GM23338 (cell line): ENCODE measurements around the gene GJB3.

Source experiments
- CREB1 ChIP-seq: fragments of 250-450 bp; sonication (Bioruptor Pico); IDR thresholded peaks from 2 replicates; pipeline ENCODE4 v1.5.0; 2020; ENCODE audit warnings: low read depth, mild to moderate bottlenecking, moderate library complexity
- CTCF ChIP-seq, 2 experiments: fragments of 200-600 bp in 1 of 2; sonication (generic) in 1 of 2; conservative IDR thresholded peaks; 2 replicates each; pipeline versions ENCODE4 v1.5.1 to v1.6.1; 2016 to 2017; ENCODE audit warnings: antibody characterized with exemption in 2 of 2, low read depth in 2 of 2, mild to moderate bottlenecking in 2 of 2, moderate library complexity in 1 of 2
- EZH2 ChIP-seq: fragments of 200-600 bp; sonication (generic); IDR thresholded peaks from one replicate; pipeline ENCODE4 v1.8.0; 2017; ENCODE audit warnings: antibody characterized with exemption, mild to moderate bottlenecking, low read depth; ENCODE audit not compliant: unreplicated experiment
- EZH2phosphoT487 ChIP-seq: fragments of 200-600 bp; sonication (generic); IDR thresholded peaks from one replicate; pipeline ENCODE4 v1.8.1; 2018; ENCODE audit warnings: antibody characterized with exemption; ENCODE audit not compliant: unreplicated experiment
- JUNB ChIP-seq: IDR thresholded peaks from one replicate; pipeline ENCODE4 v1.6.1; 2016; ENCODE audit warnings: antibody characterized with exemption; ENCODE audit not compliant: unreplicated experiment
- REST ChIP-seq: IDR thresholded peaks from one replicate; pipeline ENCODE4 v1.6.1; 2018; ENCODE audit warnings: antibody characterized with exemption; ENCODE audit not compliant: unreplicated experiment

DNA sequence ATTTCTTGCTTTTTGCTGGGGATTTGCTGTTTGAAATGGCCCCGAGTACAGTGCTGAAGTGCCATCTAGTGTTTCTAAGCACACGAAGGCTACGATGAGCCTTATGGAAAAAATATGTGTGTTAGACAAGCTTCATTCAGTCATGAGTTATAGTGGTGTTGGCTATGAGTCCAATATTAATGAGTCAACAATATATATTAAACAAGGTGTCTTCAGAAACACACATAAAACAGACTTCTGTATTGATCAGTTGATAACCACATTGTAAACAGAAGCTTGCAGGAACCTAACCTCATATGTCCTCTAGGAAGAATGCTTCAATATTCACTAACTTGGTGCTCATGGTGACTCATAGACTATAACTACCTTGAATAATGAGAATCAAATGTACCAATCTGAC lies 27.9 kb upstream of the GJB3 start:
- TF ChIP-seq CTCF (conservative IDR thresholded peaks at IDR 0.05; ENCODE audit: low read depth in 2 of 2) (peak; percentile 32 to 49), EZH2 (no peak), JUNB (no peak), EZH2phosphoT487 (no peak), CREB1 (CRISPR knock-in tag) (no peak), REST (no peak)
